ENCODE data around the gene STYXL1.
"Not testable (repeated sequence)": the region's sequence is repeated elsewhere in the genome, so short reads cannot be mapped to it uniquely, and the experiment has no call there.

The STYXL1 gene

GRCh38 chr7:76047811-76048667 lies at the start of gene STYXL1, which contains the start of gene MDH2:
TSS of gene STYXL1 (minus strand) at chr7:76048000. CDS start at chr7:76030523, 17,477 bp downstream.
TSS of gene MDH2 (plus strand) at chr7:76048106. CDS start at chr7:76048161, 55 bp downstream.
- DNase-seq, result peak; percentile 84

- no peak for DNase-seq
These were observed 48.1 kb upstream of the STYXL1 start for GRCh38 chr7:76095908-76096307.

- DNase-seq, result not testable (repeated sequence)
These were observed 46.5 kb upstream of the STYXL1 start for GRCh38 chr7:76094326-76094725.

GRCh38 chr7:76093531-76093930 lies 45.7 kb upstream of the STYXL1 start:
- DNase-seq, result not testable (repeated sequence)

DNA sequence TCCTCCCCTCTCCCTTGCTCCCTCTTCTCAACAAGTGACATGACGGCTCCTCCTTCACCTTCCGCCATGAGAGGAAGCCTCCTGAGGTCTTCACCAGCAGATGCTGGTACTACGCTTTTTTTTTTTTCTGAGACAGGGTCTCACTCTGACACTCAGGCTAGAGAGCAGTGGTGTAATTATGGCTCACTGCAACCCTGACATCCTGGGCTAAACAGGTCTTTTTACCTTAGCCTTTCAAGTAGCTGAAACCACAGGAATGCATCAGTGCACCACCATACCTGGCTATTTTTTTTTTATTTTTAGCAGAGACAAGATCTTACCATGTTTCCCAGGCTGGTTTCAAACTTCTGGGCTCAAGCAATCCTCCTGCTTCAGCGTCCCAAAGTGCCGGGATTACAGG lies 43.7 kb upstream of the STYXL1 start:
- no peak for DNase-seq

GRCh38 chr7:76089865-76090475 lies 42.2 kb upstream of the STYXL1 start:
- DNase-seq, result no peak

GRCh38 chr7:76087362-76087791 lies 39.6 kb upstream of the STYXL1 start:
- DNase-seq, result not testable (repeated sequence)

DNA sequence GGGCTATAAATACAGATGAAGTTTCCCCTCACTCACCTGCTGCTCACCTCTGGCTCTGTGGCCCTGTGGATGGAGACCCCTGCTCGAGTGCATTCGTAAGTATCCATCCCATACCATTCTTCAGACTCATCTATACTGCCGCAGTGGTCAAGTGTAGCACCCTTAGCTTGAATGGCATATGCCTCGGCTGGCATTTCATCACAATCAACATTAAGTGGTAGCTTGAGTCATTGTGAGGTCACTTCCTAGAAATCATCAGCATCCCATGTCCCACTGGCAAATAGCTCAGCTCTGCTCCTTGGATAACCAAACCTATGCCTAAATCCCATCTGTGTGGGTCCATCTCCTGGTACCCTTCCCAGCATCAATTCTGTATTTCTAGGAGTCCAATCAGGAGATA lies 38.3 kb upstream of the STYXL1 start:
- no peak for DNase-seq

GRCh38 chr7:76084115-76084514 lies 36.3 kb upstream of the STYXL1 start:
- not testable (repeated sequence) for DNase-seq

- DNase-seq, result no peak
These were observed 32.4 kb upstream of the STYXL1 start for GRCh38 chr7:76080204-76080603.

GRCh38 chr7:76077435-76077834 lies 29.6 kb upstream of the STYXL1 start:
- DNase-seq, result no peak

- DNase-seq, result no peak
These were observed 29.2 kb upstream of the STYXL1 start for GRCh38 chr7:76076995-76077394.

GRCh38 chr7:76074972-76075370 lies 27.2 kb upstream of the STYXL1 start:
- no peak for DNase-seq

- no peak for DNase-seq
These were observed 26.6 kb upstream of the STYXL1 start for GRCh38 chr7:76074306-76074971.

GRCh38 chr7:76073335-76073990 lies 25.7 kb upstream of the STYXL1 start:
- no peak for DNase-seq

DNA sequence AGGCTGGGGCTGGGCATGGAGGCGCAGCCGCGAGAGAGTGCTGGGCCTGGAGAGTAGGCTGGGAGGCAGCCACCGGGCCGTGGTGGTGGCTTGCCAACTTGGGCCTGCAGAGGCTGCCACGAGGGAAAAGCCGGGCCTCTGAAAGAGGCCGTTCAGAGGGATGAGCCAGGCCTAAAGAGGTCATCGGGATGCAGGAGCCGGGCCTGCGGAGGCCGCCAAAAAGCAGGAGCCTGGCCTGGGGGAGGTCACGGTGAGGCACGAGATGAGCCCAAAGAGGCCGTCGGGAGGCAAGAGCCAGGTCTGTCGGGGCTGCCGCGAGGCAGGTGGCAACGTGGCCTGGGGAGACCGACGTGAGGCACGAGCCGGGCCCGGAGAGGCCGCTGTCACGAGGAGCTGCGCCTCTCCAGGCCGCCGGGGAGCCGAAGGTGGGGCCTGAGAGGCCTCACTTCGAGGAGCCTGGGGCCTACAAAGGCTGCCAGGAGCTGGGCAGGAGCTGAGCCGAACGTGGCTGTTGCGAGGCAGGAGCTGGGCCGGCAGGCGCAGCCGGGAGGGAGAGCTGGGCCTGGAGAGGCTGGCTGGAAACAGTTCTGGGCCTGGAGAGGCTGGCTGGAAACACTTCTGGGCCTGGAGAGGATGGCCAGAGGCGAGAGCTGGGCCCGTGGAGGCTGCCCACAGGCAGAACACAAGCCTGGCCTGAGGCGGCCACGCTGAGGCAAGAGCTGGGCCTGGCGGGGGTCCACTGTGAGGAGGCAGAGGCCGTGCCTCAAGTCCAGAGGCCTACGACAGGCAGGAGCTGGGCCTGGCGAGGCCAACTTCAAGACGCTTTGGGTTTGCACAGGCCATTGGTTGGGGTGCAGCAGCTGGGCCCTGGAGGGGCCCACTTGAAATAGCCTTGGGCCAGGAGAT lies 24.7 kb upstream of the STYXL1 start:
- no peak for DNase-seq

DNA sequence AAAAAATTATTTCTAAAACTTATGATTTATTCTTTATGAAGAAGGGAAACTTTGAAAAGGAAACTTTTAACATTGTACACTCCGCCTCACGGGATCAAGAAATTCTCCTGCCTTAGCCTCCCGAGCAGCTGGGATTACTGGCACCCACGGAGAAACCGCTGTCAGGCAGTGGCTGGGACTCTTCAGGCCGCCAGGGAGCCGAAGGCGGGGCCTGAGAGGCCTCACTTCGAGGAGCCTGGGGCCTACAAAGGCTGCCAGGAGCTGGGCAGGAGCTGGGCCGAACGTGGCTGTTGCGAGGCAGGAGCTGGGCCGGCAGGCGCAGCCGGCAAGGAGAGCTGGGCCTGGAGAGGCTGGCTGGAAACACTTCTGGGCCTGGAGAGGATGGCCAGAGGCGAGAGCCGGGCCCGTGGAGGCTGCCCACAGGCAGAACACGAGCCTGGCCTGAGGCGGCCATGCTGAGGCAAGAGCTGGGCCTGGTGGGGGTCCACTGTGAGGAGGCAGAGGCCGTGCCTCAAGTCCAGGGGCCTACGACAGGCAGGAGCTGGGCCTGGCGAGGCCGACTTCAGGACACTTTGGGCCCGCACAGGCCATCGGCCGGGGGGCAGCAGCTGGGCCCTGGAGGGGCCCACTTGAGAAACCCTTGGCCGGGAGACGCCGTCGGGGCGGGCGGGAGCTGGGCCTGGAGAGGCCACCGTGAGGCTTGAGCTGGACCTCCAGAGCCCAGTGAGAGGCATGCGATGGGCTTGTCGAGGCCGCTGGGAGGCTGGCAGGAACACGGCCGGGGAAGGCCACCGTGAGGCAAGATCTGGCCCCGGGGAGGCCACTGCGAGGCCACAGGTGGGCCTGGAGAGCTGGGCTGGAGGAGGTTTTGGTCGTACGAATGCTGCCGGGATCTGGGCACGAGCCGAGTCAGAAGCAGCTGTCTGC lies 23.8 kb upstream of the STYXL1 start:
- no peak for DNase-seq

GRCh38 chr7:76069238-76069638 lies 21.4 kb upstream of the STYXL1 start:
- DNase-seq, result no peak

DNA sequence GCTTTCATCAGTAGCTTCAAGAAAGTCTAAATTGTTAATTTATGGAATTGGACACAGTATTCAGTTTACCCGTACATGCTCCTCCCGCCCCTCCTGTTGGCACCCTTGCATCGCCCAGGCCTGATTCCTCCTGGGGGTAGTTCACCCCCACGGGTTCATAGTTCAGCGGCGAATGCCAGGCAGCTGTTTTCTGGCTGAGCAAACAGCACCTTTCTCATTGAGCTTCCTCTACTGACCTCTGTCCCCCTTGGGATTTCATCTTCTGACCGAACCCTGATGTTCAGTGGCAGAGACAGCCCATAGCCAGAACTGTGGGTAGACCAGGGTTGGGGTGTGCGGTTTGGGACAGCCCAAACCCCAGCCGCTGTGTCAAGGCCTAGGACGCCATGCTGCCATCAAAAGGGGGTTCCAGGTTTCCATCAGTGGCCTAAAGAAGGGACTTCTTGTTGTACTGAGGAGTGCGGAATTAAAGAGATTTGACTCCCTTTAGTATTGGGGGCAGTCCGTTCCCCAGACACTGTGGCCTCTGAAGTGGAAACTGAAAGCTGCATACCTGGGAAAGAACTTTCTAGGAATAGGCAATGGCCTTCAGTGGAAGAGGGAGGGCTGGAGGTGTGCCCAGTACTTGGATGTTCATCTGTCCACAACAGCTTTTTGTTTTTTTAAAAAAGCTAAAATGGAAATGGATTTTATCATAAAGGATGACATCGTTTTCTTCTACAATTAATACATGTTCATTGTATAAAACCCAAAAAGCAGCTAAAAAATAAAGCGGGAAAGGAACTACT lies 19.1 kb upstream of the STYXL1 start:
- no peak for DNase-seq

- no peak for DNase-seq
These were observed 17.3 kb upstream of the STYXL1 start for GRCh38 chr7:76065016-76065612.

All from stimulated activated naive CD4-positive, alpha-beta T cell treated with Interleukin-2 at 50 U/mL for 16 hours (primary cell).